ENCODE results near the gene PRM1.
A peak's percentile ranks its signal among the peaks of the same experiment; 100 is the strongest.

The PRM1 gene

GRCh38 chr16:11253995-11254912 is 26.9 kb downstream of the PRM1 start:
- DNase-seq (ENCODE audit: low read depth in 2 of 2): no peak

- no peak for DNase-seq (ENCODE audit: low read depth in 2 of 2)
These were observed 27.8 kb downstream of the PRM1 start for GRCh38 chr16:11253009-11253994.

DNA sequence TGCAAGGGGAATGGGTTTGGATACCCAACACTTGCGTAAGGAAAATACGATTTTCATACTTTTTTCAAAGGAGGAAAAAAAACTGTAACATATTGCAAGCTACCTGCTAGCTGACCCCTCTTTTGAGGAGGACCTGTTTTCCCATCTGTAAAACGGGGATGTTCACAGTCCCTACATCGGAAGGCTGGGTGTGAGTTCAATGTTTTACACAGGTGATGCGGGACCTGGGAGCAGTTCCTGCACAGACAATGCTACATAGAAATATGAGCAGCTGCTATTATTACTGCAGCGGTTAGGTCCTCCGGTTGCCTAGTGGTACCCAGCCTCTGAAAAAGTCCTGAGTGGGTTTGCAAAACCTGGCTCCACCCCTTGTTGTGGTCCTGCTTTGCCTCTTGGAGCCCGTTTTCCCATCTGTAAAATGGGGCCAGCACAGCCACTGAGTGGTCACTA is 28.6 kb downstream of the PRM1 start:
- DNase-seq (ENCODE audit: low read depth in 2 of 2): no peak

DNA sequence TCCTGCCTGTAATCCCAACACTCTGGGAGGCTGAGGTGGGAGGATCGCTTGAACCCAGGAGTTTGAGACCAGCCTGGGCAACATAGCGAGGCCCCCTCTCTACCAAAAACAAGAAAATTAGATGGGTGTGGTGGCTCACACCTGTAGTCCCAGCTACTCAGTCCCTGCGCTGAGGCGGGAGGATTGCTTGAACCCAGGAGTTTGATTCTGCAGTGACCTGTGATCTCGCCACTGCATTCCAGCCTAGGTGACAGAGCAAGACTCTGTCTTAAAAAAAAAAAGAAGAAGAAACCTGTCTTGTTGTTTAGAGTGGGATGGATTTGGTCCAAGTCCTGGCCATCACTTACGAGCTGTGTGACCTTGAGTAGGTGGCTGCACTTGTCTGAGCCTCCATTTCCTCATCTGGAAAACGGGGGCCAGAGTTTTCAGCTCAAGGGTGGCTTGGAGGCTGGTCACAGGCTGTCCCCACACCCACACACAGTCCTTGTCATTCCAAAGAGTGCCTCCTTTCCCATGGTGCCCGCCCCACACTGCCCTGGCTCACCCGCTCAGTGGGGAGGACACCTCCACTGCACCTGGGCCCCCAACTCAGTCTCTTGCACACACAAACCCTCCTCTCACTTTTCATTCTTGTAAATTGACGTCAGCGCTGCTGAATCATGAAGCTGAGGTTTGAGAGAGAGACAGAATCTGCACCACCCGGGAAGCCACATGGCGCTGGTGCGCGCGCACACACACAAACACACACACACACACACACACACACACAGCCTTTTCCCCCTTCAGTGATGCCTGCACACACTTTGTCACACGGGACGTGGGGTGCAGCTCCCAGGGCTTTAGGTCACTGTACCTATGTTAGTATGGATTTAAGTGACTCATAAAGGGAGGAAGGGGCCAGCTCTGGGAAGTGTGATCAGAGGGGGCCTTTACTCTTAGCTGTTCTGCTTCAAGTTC is 29.3 kb downstream of the PRM1 start:
- DNase-seq (ENCODE audit: low read depth in 2 of 2): peak; percentile 81 to 84

DNA sequence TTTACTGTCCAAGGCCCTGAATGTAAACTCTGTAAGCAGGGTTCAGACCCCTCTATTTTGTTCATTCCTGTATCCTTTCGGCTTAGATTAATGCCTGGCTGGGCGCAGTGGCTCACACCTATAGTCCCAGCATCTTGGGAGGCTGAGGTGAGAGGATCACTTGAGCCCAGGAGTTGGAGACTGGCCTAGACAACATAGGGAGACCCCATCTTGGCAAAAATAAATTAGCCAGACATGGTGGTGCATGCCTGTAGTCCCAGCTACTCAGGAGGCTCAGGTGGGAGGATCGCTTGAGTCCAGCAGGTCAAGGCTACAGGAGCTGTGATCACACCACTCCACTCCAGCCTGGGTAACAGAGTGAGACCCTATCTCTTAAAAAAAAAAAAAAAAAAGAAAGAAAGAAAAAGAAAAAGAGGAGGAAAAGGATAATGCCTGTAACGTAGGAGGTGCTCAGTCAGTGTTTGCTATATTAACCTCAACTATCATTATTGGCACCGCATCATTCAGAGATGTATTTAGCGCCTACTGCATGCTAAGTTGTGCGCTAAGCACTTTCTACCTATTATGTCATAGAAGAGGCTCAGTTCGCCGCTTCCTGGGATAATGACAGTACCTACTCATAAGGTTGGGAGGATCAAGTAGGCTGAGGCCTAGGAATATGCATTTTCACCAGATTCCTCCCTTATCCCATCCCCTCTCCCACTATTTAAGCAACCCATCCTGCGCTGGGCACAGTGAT is 30.2 kb downstream of the PRM1 start:
- no peak for DNase-seq (ENCODE audit: low read depth in 2 of 2)

GRCh38 chr16:11250091-11250785 is 30.9 kb downstream of the PRM1 start:
- no peak for DNase-seq (ENCODE audit: low read depth in 2 of 2)

- no peak for DNase-seq (ENCODE audit: low read depth in 2 of 2)
These were observed 31.7 kb downstream of the PRM1 start for GRCh38 chr16:11249233-11250061.

DNA sequence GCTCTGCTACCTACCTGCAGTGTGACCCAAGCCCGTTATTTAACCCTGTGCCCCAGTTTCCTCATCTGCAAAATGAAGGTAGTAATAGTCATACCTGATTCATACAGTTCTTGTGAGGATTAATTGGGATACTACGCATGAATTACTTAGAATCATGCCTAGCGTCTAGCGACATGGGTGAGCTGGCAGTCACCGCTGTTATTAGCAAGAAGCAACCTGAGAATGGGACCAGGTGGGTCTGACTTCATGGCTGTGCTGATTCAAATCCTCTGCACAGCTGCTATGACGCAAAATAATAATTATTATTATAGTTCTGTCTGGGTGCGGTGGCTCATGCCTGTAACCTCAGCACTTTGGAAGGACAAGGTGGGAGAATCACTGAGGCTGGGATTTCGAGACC is 33.0 kb downstream of the PRM1 start:
- no peak for DNase-seq (ENCODE audit: low read depth in 2 of 2)

- DNase-seq (ENCODE audit: low read depth in 2 of 2): no peak
These were observed 35.1 kb downstream of the PRM1 start for GRCh38 chr16:11245988-11246387.

- DNase-seq (ENCODE audit: low read depth in 2 of 2): no peak
These were observed 35.9 kb downstream of the PRM1 start for GRCh38 chr16:11245222-11245737.

DNA sequence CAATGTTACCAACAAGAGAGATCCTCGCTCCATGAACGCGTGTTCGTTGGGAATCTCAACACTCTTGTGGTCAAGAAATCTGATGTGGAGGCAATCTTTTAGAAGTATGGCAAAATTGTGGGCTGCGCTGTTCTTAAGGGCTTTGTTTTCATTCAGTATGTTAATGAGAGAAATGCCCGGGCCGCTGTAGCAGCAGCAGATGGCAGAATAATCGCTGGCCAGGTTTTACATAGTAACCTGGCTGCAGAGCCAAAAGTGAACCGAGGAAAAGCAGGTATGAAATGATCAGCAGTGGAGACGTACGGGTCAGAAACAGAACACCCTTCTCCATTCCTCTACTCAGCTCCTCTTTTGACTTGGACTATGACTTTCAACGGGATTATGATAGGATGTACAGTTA is 38.5 kb downstream of the PRM1 start:
- DNase-seq (ENCODE audit: low read depth in 2 of 2): no peak

- DNase-seq (ENCODE audit: low read depth in 2 of 2): no peak
These were observed 39.5 kb downstream of the PRM1 start for GRCh38 chr16:11241480-11242204.

GRCh38 chr16:11240636-11241473 is 40.3 kb downstream of the PRM1 start:
- DNase-seq (ENCODE audit: low read depth in 2 of 2): no peak

GRCh38 chr16:11239644-11240632 is 41.2 kb downstream of the PRM1 start:
- no peak for DNase-seq (ENCODE audit: low read depth in 2 of 2)

DNA sequence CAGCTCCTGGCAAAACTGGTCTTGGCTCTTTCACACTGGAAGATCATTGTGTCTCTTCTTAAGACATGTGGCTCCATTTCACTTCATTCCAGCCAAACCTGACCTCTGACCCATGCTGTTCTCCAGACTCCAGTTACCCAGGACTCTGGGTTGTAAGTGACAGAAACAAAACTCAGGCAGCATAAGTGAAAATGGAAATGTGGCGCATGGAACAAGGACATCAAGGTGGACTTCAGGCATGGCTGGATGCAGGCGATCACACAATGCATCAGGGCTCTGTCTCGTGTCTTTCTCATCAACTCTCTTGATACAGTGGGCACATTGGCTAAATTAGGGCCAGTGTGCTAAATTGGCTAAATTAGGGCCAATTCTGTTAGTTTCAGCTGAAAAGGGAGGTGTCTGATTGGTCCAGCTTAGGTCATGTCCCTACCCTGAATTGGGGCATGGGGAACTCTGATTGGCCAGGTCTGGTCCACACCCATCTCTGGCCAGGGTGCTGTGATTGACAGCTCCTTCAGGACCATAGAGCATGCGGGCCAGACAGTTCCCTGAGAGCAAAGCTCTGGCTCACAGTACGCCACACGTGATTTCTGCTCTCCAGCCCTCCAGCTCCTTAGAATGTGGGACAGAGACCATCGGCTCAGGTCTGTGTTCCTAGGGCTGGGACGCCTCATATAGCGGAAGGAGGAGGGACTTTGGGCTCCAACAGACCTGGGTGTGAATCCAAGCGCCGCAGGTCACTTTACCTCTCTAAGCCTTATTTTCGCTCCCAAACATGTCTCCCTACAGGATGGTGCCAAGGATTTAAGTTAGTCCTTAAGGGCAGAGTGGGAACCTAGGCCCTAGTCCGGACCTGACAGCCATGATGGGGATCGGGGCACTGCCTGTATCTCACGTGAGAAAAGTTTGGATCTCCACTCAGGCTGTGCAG is 42.6 kb downstream of the PRM1 start:
- no peak for DNase-seq (ENCODE audit: low read depth in 2 of 2)

Measured in stimulated activated CD4-positive, alpha-beta T cell treated with anti-CD3 and anti-CD28 coated beads, Interleukin-15, amount 100 ng/mL, for 48 hours (primary cell).